ENCODE results near the gene ADAD2. TPM values are rescaled to one million over a fixed set of nuclear protein-coding genes. Genes with fewer than 3 reads are reported as not detected.
"Not testable (repeated sequence)": the region's sequence is repeated elsewhere in the genome, so short reads cannot be mapped to it uniquely, and the experiment has no call there.

The ADAD2 gene
- total RNA-seq, 1 donor from 2014 or later, result not detected

GRCh38 chr16:84215531-84215930 is 24.6 kb downstream of the ADAD2 start:
- H3K4me3 Mint-ChIP-seq (ENCODE audit: unreplicated experiment), result no peak overlapping the region
- no peak overlapping the region for H3K27ac Mint-ChIP-seq (ENCODE audit: unreplicated experiment)
- no peaks in the 10 kb centered on the region for H3K4me1 Mint-ChIP-seq (ENCODE audit: unreplicated experiment)
- TF ChIP-seq CTCF (IDR thresholded peaks at IDR 0.05), result no peak
- no peaks in the 10 kb centered on the region for H3K36me3 Mint-ChIP-seq (ENCODE audit: unreplicated experiment)
- H3K27me3 Mint-ChIP-seq (ENCODE audit: unreplicated experiment), result peaks cover 57% of the 10 kb centered on the region
- no peaks in the 10 kb centered on the region for H3K9me3 Mint-ChIP-seq (ENCODE audit: unreplicated experiment)
- no peak for DNase-seq (ENCODE audit: extremely low spot score, unreplicated experiment)

- not testable (repeated sequence) for H3K4me3 Mint-ChIP-seq (ENCODE audit: unreplicated experiment); DNase-seq (ENCODE audit: extremely low spot score, unreplicated experiment); H3K9me3 Mint-ChIP-seq (ENCODE audit: unreplicated experiment); H3K4me1 Mint-ChIP-seq (ENCODE audit: unreplicated experiment); H3K36me3 Mint-ChIP-seq (ENCODE audit: unreplicated experiment); H3K27ac Mint-ChIP-seq (ENCODE audit: unreplicated experiment)
- peaks cover 63% of the 10 kb centered on the region for H3K27me3 Mint-ChIP-seq (ENCODE audit: unreplicated experiment)
Observed at GRCh38 chr16:84216144-84216543, 25.2 kb downstream of the ADAD2 start.

GRCh38 chr16:84218176-84218823 is 27.3 kb downstream of the ADAD2 start:
- Mint-ChIP-seq H3K27me3 (ENCODE audit: unreplicated experiment) (peaks cover 66% of the 10 kb centered on the region), H3K27ac (ENCODE audit: unreplicated experiment) (no peak overlapping the region)
- no peak for DNase-seq (ENCODE audit: extremely low spot score, unreplicated experiment)

GRCh38 chr16:84218956-84219355 is 28.0 kb downstream of the ADAD2 start:
- no peak overlapping the region for H3K27ac Mint-ChIP-seq (ENCODE audit: unreplicated experiment)
- H3K4me1 Mint-ChIP-seq (ENCODE audit: unreplicated experiment), result no peaks in the 10 kb centered on the region
- no peak for TF ChIP-seq CTCF (IDR thresholded peaks at IDR 0.05)
- H3K36me3 Mint-ChIP-seq (ENCODE audit: unreplicated experiment), result no peaks in the 10 kb centered on the region
- no peak overlapping the region for H3K4me3 Mint-ChIP-seq (ENCODE audit: unreplicated experiment)
- no peaks in the 10 kb centered on the region for H3K9me3 Mint-ChIP-seq (ENCODE audit: unreplicated experiment)
- peaks cover 63% of the 10 kb centered on the region for H3K27me3 Mint-ChIP-seq (ENCODE audit: unreplicated experiment)
- DNase-seq (ENCODE audit: extremely low spot score, unreplicated experiment), result no peak

More at GRCh38 chr16:84218176-84218823, 27.3 kb downstream of the ADAD2 start:
- Mint-ChIP-seq H3K4me3 (ENCODE audit: unreplicated experiment) (no peak overlapping the region), H3K36me3 (ENCODE audit: unreplicated experiment) (no peaks in the 10 kb centered on the region), H3K4me1 (ENCODE audit: unreplicated experiment) (no peaks in the 10 kb centered on the region), H3K9me3 (ENCODE audit: unreplicated experiment) (no peaks in the 10 kb centered on the region)
- no peak for TF ChIP-seq CTCF (IDR thresholded peaks at IDR 0.05)

GRCh38 chr16:84220851-84221250 is 29.9 kb downstream of the ADAD2 start:
- H3K4me1 Mint-ChIP-seq (ENCODE audit: unreplicated experiment), result no peaks in the 10 kb centered on the region
- no peak overlapping the region for H3K4me3 Mint-ChIP-seq (ENCODE audit: unreplicated experiment)
- H3K27ac Mint-ChIP-seq (ENCODE audit: unreplicated experiment), result no peak overlapping the region
- no peaks in the 10 kb centered on the region for H3K36me3 Mint-ChIP-seq (ENCODE audit: unreplicated experiment)
- DNase-seq (ENCODE audit: extremely low spot score, unreplicated experiment), result no peak
- TF ChIP-seq CTCF (IDR thresholded peaks at IDR 0.05), result no peak
- H3K27me3 Mint-ChIP-seq (ENCODE audit: unreplicated experiment), result peaks cover 59% of the 10 kb centered on the region
- no peaks in the 10 kb centered on the region for H3K9me3 Mint-ChIP-seq (ENCODE audit: unreplicated experiment)

All from osteocyte (in vitro differentiated cells).